Measurements from ENCODE around the gene MAP4K3.

The MAP4K3 gene

GRCh38 chr2:39436592-39437521 is at the start of gene MAP4K3:
MAP4K3 (minus strand) TSS chr2:39437285; CDS start chr2:39436987, 298 bp downstream.
- peak; percentile 33 to 92 (median 86) for DNase-seq

- no peak for DNase-seq
These were observed 49.0 kb upstream of the MAP4K3 start for GRCh38 chr2:39486071-39486470.

GRCh38 chr2:39484620-39485495 is 47.8 kb upstream of the MAP4K3 start:
- no peak for DNase-seq

DNA sequence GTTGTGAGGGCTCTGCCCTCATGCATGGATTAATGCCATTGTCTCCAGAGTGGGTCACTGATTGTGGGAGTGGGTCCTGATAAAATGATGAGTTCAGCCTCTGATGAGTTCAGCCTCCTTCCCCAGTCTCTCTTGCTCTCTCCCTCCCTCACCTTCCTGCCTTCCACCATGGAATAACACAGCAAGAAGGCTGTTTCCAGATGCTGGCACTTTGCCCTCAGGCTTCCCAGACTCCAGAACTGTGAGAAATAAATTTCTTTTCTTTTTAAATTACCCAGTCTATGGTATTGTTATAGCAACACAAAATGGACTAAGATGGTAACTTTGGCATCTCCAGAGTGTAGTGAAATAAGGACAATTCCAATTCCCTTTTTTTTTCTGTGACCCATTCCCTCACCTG is 47.1 kb upstream of the MAP4K3 start:
- no peak for DNase-seq

DNA sequence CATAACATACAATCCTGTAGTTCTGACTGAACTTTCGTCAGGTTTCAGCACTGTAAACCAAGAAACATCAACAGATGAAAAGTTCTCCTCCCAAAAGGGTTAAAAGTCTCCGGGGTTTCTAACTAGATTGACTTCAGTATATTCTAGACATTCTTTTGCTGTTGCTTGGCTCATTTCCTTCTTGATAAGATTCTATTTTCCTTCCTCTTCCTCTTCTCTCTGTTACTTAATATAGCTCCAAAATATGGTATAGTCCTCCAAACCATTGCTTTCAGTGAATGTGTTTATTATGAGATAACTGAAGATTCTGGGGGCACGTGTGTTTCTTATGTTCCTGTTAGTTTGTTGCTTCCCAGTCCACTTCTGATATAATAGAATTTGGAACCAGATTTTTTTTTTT is 46.4 kb upstream of the MAP4K3 start:
- no peak for DNase-seq

- DNase-seq, result no peak
These were observed 44.5 kb upstream of the MAP4K3 start for GRCh38 chr2:39481611-39482010.

- DNase-seq, result no peak
These were observed 42.6 kb upstream of the MAP4K3 start for GRCh38 chr2:39479696-39480095.

- DNase-seq, result no peak
These were observed 42.1 kb upstream of the MAP4K3 start for GRCh38 chr2:39479053-39479670.

- no peak for DNase-seq
These were observed 39.4 kb upstream of the MAP4K3 start for GRCh38 chr2:39476524-39476923.

GRCh38 chr2:39475006-39475405 is 37.9 kb upstream of the MAP4K3 start:
- DNase-seq, result no peak

DNA sequence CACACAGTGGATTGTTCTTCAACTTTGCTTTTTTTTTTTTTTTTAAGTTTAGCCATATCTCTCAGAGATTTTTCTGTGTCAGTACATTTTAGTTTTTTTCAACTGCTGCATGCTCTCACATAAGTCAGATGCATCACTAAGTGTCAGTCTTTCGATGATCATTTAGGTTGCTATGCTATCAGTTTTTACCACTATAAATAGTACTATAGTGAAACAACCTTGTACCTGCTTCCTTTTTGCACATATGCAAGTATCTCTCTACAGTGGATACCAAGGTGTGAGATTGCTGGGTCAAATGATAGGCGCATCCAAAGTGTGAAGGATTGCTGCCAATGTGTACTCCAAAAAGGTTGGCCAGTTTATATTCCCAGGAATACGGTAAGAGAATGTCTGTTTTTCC is 33.5 kb upstream of the MAP4K3 start:
- no peak for DNase-seq

- no peak for DNase-seq
These were observed 32.7 kb upstream of the MAP4K3 start for GRCh38 chr2:39469807-39470206.

GRCh38 chr2:39468579-39469451 is 31.7 kb upstream of the MAP4K3 start:
- peak in 1 of 58 donors; percentile 19 for DNase-seq

DNA sequence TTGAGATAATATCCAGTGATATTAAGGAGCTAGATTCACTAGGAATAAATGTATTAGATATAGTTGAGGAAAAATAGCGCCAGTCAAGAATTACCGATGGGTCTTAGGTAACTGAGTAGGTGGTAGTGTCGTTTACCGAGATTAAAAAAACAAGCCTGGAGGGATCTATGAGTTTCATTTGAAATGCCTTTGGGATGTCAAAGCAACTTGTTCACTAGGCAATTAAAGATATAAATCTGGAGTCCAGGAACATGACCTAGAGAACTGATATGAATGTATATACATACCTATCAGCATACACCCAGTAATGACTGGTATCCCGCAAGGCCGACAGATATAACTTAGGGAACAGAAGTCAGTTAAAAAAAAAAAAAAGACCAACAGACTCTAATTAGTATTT is 29.2 kb upstream of the MAP4K3 start:
- DNase-seq, result no peak

GRCh38 chr2:39464864-39465263 is 27.8 kb upstream of the MAP4K3 start:
- no peak for DNase-seq

- no peak for DNase-seq
These were observed 18.7 kb upstream of the MAP4K3 start for GRCh38 chr2:39455826-39456225.

GRCh38 chr2:39452396-39452795 is 15.3 kb upstream of the MAP4K3 start:
- DNase-seq, result no peak

- DNase-seq, result no peak
These were observed 14.9 kb upstream of the MAP4K3 start for GRCh38 chr2:39451954-39452353.

- DNase-seq, result no peak
These were observed 11.1 kb upstream of the MAP4K3 start for GRCh38 chr2:39448169-39448502.

- no peak for DNase-seq
These were observed 10.4 kb upstream of the MAP4K3 start for GRCh38 chr2:39447266-39448168.
